Hindlimb muscle (tissue), 1 donor: Measurements from ENCODE around the gene PDE3B. TPM values are rescaled to one million over a fixed set of nuclear protein-coding genes. Genes with fewer than 3 reads are reported as not detected.
A peak's percentile ranks its signal among the peaks of the same experiment; 100 is the strongest.
"Not testable (repeated sequence)": the region's sequence is repeated elsewhere in the genome, so short reads cannot be mapped to it uniquely, and the experiment has no call there.

ENCODE experiments used
- DNase-seq: peaks from one replicate; pipeline ENCODE4 v3.0.0-alpha.2; 2013
- polyA plus RNA-seq: library from polyadenylated mRNA; unstranded; fragments of 120-200 nt; gene quantifications from one replicate; pipeline ENCODE4 v1.2.1, GENCODE V29; 2013; ENCODE audit not compliant: insufficient read length

The PDE3B gene
- 1.6 TPM for polyA plus RNA-seq

DNA sequence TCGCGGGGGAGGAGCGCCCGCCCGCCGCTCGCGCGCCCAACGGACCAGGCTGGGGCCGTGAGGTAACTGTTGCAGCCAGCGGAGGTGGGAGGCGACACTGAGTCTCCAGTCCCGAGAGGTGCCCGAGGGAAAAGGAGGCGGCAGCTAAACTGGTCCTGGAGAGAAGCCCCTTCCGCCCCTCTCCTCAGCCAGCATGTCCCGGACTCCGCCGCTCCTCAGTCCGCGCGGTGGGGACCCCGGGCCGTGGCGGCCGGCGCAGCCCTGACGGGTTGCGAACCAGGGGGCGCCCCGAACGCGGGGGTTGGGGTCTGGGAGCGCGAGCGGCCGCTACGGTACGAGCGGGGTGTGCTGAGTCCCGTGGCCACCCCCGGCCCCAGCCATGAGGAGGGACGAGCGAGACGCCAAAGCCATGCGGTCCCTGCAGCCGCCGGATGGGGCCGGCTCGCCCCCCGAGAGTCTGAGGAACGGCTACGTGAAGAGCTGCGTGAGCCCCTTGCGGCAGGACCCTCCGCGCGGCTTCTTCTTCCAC lies at the start of gene PDE3B:
PDE3B (plus strand) TSS at position 108 of the 529 bp plus-strand sequence; CDS start at position 380, 272 bp downstream.
- peak; percentile 67 for DNase-seq

DNA sequence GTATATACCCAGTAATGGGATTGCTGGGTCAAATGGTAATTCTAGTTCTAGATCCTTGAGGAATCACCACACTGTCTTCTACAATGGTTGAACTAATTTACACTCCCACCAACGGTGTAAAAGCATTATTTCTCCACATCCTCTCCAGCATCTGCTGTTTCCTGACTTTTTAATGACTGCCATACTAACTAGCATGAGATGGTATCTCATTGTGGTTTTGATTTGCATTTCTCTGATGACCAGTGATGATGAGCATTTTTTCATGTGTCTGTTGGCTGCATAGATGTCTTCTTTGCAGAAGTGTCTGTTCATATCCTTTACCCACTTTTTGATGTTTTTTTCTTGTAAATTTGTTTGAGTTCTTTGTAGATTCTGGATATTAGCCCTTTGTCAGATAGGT lies 48.3 kb upstream of the PDE3B start:
- not testable (repeated sequence) for DNase-seq

DNA sequence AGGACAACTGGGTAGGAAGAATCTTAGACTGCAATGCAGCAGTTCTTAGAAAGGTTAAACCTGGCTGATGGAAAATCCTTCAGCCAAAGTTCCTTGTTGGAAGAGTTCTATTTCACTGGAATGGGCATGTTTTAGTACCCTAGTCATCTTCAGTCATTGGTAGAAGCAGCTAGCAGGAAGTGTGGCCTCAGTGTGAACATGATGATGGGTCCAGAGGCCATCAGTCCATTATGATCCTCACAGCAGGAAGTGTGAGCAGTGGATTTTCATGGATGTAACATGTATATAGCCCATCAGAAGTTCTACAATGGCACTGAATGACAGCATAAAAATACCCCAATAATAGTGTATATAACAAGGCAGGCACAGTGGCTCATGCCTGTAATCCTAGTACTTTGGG lies 35.9 kb upstream of the PDE3B start:
- no peak for DNase-seq

DNA sequence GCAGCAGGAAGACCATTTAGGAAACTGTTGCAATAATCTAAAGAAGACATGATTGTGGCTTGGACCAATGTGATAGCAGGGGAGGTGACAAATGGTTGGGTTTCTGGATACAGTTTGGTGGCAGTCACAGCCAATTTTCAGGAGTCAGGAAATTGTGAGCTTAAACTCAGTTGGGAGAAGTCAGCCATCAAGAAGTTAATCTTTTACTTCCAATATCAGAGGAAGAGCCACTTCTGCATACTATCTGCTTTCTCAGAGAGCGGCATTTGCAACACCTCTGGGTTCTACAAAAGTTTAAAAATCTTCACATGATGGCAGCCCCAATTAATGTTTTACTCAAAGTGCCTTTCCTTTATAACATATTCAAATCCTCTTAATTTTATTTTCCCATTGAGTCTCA lies 33.7 kb upstream of the PDE3B start:
- DNase-seq, result no peak

DNA sequence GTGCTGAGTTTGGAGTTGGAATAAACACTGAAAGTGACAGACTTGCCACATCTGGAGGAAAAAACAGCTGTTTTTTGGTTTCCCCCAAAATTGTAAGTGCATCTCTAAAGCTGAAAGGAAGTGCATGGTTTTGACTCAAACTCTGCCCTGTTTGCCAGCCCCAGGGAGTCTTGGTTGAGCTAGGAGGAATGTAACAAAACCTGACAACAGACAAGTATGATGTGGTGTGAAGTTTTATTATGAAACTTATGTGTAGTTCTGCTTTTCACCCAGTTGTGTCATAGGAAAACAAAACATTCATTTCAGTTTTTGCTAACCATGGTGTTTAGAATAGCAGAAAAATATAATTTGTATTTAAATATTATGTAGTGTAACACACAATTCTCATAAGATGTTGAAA lies 31.7 kb upstream of the PDE3B start:
- no peak for DNase-seq

DNA sequence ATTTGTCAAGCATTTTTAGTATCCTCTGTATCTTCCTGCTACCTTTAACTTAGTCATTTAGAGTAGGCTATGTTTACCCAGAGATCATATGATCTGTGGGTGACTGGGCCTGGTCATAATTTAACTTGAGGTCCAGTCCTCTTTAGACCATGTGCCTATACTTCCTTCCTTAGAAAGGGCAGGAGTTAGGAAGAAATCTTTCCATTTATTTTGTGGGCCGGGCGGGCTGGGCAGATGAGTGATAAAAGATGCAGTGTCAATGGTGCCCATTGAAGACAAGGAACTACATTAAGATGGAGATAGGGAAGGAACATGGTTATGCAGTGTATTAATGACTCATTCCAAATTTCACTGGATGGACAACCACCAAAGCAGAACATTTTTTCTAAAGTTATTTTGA lies 30.9 kb upstream of the PDE3B start:
- DNase-seq, result no peak

DNA sequence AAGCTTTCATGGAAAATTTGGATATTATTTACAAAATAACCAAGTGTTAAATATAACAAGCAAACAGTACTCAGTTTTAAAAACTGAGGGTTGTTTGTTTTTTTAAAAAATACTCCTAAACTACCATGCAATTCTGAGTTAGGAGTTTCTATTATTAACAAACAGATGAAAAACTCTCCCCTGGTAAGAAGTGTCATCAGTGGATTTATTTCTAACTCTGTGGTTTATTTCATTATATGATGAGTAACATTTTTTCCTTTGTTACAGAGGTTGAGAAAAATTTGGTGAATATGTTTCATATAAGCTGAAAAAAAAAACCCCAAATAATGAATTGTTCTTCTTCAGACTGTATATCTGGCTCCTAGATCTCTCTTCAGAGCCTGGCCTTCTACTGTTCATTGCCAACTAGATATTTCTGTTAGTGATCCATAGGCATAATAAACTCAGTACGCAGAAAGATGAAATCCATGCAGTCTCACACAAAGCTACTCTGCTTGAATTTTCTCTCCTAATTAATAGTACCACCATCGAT lies 29.4 kb upstream of the PDE3B start:
- no peak for DNase-seq

DNA sequence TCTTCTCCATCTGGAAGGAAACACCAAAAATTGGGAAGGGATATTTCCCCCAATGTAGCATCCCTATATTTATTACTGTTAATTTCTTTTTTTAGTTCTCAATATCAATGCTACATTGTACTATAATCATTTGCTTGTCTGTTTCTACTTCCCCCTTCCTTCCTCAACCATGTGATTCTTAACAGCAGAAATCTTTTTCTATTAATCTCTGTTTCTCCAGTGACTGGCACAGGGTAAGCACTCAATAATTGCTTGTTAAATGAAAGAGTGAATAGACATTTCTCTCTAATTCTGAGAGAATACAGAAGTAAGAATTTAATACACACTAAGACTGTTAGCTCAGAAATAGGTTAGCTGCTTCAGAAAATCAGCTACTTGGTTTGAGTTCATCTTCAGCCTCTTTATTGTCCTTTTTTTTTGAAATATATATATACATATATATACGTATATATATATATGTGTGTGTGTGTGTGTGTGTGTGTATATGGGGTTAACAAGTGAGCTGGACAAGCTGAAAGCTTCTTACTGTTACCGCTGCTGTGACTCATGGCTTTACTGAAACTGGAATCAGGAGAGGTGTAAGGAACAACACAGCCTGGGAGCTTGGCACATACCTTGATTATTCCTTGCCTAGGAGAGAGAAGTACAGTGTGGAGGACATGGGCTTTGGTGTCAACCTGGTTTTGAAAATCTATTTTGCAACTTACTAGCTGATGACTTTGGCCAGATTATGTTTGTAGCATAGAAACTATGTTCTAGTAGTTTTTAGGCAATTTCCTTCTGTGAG lies 26.2 kb upstream of the PDE3B start:
- no peak for DNase-seq

DNA sequence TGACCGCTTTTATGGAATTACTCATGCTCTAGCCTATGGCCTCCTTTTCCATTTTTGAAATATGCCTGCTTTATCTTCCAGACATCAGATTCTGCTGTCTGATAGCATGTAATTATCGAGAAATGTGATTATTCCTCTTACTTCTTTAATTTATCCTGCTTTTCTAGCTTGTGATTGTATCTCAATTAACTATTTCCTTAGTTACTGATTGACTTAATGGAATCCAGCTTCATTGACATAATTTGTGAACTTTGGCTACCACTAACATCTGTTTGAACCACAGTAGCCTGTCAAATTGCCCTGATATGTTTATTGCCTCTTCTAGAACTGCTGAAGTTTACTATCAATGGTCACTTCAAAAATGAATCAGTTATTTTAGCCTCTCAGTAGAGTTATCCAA lies 25.5 kb upstream of the PDE3B start:
- no peak for DNase-seq

DNA sequence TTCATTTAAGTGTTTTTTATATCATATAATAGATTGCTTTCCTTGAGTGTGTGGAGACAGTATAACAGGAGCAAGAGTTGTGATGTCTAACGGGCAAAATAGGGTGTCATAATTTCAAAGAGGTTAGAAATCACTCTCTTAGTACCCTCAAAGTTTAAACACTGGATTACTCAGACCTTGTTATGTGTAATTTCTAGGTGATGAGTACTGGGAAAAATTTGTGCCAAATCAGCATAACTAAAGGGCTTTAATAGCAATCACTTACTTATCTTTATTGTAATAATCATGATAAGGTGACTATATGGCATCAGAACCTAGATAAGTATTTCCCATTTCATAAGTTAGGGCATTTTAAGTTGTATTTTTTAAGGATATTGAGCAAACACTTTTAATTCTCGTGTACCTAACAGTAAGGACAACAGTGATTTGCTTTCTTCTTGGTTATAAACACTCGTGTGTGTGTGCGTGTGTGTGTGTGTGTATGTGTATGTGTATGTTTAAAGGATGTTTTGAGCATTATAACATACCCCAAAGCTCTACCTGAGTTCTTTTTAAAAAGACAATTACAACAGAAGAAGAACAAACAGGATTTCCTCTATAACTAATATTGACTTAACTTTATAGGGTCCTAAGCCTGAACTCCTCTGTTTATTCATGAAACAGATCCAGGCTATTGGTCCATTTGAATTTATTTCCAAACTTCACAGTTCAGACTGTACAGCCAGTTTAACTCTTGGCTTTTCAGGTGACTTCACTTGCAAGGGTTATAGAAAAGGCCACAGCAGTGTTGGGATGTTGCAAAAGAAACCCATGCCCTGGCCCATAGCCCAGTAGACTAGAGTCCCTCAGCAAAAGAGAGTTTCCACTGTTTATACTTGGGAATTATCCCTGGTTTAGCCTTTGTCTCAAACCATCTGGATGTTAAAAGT lies 23.7 kb upstream of the PDE3B start:
- DNase-seq, result no peak

DNA sequence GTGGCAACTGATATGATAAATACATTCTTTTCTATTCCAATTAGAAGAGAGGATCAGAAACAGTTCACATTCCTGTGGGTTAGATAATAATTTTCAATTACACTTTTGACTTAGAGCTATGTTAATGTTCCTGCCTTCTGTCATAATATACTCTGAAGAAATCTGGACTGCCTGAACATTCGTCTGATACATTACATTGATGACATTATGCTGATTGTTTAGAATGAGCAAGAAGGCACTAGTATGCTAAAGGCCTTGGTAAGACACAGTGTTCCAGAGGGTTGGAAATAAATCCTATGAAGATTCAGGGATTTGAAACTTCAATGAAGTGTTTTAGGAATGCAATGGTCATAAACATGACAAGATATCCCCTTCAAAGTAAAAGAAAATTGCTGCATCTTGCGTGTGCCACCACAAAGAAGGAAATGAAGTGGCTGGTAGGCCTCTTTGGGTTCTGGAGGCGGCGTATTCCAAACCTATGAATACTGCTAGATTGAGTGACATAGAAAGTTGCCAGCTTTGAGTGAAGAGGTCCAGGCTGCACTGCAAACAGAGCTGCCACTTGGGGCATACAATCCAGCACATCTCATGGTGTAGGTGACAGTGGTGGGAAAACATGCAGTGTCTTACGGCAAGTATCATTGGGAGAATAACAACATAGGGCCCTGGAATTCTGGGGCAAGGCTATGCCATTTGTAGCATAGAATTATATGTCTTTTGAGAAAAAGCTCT lies 21.2 kb upstream of the PDE3B start:
- DNase-seq, result no peak

DNA sequence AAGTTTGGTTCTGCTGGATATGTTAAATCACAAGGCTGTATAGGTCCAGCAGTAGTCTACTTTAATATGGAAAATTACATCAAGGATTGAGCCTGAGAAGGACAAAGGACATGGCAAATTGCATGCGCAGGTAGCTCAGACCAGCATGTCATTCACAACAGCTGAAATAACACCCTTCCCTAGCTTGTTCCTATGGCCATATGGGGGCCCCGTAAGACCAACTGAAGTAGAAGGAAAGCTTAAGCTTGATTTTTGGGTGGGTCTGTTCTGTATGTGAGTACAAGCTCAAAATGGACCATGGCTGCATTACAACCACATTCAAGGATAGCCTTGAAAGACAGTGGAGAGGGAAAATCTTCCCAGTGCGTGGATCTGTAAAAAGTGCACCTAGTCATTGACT lies 20.6 kb upstream of the PDE3B start:
- no peak for DNase-seq

DNA sequence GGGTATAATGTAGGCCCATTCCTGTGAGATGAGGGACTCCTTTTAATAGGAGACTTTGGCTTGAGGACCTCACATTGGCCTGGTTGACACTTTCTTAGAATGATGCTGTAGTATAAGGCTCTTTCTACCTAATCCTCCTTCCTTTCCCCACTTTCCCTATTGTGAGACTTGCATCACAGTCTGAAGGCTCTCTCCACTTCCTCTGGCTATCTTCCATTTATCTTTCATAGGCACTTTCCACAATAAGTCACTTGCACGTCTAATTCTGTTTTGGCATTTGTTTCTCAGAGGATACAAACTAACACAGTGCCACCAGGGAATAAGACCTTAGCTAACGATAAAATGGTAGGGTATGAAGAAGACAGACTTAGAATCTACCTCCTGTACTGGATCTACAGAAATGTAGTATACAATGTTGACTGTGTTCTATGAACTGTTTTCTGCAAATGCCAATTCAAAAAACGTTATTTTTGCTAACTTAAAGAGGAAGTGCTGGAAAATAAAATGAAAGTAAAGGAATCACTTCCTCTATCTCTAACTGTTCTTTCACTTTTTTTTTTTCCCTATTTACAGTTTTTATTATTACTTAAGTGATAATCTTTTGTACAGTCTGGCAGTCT lies 17.9 kb upstream of the PDE3B start:
- no peak for DNase-seq

DNA sequence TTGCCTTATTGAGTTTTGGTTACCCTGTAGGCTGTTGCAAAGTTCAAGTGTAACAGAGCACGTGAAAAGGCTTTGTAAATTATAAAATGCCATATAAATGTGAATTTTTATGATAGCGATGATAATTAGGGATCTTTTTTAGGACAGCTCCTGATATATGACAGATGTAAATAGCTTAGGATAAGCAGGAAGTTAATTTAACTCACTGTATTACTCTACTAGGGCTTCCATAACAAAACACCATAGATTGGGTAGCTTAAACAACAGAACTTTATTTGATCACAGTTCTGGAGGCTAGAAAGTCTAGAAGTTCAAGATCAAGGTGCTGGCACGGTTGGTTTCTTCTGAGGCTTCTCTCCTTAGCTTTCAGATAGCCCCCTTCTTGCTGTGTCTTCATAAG lies 17.0 kb upstream of the PDE3B start:
- DNase-seq, result no peak

DNA sequence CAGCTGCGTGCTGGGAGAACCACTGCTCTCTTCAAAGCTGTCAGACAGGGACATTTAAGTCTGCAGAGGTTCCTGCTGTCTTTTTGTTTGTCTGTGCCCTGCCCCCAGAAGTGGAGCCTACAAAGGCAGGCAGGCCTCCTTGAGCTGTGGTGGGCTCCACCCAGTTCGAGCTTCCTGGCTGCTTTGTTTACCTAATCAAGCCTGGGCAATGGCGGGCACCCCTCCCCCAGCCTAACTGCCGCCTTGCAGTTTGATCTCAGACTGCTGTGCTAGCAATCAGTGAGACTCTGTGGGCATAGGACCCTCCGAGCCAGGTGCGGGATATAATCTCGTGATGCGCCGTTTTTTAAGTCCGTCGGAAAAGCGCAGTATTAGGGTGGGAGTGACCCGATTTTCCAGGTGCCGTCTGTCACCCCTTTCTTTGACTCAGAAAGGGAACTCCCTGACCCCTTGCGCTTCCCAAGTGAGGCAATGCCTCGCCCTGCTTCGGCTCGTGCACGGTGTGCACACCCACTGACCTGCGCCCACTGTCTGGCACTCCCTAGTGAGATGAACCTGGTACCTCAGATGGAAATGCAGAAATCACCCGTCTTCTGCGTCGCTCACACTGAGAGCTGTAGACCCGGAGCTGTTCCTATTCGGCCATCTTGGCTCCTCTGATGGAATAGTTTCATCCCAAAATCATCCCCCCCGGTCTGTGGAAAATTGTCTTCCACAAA lies 9.9 kb upstream of the PDE3B start:
- not testable (repeated sequence) for DNase-seq

DNA sequence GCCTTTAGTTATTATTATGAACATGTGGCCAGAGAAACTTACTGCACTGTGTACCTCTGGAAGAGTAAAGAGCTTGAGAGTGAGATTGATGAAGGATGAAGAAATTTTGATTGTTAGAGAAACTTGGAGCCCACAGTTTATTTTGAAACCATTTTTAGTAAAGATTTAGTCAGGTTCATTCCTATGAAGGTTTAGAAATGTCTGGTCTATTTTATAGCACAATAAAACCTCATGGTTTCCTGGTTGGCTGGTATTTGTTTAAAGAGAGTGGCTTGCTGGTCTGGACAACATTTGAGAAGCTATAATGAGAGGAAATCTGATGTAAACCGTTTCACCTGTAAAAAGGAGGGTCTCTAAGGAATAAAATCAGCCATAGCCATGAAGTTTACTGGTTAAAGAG lies 8.8 kb upstream of the PDE3B start:
- no peak for DNase-seq

DNA sequence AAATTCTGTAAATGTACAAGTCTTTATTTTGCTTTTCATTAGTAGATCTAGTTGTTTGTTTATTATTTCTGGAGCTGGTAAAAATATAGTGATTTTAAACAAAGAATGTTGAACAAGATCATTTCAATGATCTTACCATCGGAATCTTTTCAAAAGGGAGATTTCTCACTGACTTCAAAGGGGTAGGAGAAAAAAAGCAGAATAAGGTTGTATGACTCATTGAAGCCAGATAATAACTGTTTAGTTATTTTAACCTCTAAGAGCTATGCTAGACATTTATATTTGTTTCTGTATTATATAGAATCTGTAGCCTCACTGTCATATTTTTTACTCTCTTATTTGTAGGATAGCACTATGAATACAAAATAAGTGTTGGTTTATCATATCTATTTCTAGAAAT lies 8.1 kb upstream of the PDE3B start:
- DNase-seq, result no peak

DNA sequence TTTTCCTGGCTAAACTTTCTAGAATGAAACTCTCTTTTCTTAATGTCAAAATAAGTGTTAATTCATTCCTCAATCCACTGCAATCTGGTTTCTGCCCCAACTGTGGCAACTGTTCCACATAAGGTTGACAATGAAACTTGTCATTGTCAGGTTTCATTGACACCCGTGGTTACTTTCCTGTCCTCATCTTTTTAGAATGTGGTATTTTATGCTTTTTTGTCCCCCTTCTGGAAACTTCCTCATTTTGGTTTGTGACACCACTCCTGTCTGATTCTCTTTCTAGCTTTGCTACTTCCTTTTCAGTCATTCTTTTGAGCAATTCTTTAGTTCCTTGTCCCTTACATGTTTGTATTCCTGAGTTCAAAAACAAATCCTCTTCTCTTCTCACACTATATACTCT lies 7.5 kb upstream of the PDE3B start:
- no peak for DNase-seq

DNA sequence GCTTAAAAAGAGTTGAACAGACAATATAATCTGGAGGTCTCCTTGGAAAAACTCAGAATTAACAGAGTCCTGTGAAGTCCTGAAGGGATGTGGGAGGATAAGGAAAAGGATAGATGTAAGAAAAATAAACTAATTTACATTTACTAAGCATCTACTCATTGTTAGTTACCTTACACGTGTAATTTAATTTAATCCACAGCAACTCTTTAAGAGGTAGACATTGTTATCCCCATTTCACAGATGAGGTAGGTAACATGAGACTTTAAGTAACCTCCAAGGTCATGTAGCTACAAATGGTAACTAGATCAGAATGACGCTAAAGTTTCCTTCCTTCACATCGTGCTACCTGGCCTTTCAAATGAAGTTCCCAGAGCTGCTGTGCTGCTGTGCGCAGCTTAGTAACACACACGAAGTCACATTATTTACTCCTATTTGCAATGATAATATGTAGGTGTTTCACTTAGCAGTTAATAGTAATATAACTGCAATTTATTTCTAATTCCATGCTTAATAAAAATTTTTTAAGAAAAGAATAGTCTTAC lies 5.7 kb upstream of the PDE3B start:
- no peak for DNase-seq

DNA sequence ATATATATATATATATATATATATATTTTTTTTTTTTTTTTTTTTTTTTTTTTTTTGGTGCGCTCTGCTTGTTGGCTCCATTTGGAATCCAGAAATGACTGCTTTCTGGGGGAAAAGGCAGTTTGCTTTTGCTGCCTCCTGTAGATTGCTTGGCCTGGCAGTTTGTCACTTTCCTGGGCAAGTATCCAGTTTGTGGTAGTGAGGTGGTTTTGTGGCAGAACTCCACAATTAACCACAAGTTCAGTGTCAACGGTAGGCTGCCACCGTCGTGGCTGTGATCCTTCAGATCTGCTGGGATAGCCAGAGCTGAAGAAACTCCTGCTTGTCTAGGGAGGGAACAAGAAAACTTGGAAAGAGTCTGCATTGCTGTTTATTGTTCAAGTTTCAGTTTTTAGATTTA lies 5.0 kb upstream of the PDE3B start:
- no peak for DNase-seq

DNA sequence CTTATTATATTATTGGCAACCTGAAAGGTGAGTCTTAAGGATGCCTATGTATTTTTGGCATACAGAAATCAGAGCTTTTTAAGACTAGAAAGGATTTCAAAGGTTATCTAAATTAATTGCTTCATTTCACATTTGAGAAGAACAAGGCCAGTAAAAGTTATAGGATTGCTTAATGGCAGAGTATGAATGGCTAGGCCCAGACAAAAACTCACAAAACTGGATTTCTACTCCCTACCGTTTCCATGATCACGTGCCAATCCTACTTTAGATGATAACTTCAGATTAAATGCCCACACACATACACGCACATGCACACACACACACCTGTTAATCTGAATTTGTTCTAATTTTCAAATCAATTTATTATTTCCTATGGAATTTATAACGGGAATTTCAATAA lies 1.8 kb upstream of the PDE3B start:
- DNase-seq, result no peak
